22Rv1 (cell line): ENCODE data around the gene KRT6A.

ENCODE experiments used
- H3K27ac ChIP-seq: fragments of 450-650 bp; 2 replicates; pipeline ENCODE4 v1.5.1; 2017
- ZFX ChIP-seq: fragments of 450-650 bp; IDR thresholded peaks from 2 replicates; pipeline ENCODE4 v1.6.1; 2017; ENCODE audit warnings: antibody characterized with exemption, borderline replicate concordance
- TF ChIP-seq, protein P1 (sequence below): fragments of 450-650 bp; IDR thresholded peaks from 2 replicates; pipeline ENCODE4 v1.5.1; 2017; ENCODE audit warnings: mild to moderate bottlenecking

KRT6A gene

DNA sequence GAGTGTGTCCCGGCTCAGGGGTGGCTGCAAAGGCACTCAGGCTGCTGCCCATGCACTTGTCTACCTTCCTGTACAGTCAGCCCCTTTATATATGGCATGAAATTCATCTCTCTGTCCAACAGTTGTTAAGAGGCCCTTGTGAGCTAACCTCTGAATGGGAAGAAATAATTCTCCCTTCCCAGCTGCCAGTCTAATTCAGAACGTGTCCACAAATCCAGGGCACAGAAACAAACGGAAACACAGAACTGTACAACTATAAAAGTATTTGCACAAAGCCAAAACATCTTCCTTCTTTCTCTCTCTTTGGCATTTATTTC is 26.3 kb upstream of the KRT6A start:
- H3K27ac ChIP-seq = no peak overlapping the region
- TF ChIP-seq, protein P1, sequence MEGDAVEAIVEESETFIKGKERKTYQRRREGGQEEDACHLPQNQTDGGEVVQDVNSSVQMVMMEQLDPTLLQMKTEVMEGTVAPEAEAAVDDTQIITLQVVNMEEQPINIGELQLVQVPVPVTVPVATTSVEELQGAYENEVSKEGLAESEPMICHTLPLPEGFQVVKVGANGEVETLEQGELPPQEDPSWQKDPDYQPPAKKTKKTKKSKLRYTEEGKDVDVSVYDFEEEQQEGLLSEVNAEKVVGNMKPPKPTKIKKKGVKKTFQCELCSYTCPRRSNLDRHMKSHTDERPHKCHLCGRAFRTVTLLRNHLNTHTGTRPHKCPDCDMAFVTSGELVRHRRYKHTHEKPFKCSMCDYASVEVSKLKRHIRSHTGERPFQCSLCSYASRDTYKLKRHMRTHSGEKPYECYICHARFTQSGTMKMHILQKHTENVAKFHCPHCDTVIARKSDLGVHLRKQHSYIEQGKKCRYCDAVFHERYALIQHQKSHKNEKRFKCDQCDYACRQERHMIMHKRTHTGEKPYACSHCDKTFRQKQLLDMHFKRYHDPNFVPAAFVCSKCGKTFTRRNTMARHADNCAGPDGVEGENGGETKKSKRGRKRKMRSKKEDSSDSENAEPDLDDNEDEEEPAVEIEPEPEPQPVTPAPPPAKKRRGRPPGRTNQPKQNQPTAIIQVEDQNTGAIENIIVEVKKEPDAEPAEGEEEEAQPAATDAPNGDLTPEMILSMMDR = no peak
- no peak for TF ChIP-seq ZFX

DNA sequence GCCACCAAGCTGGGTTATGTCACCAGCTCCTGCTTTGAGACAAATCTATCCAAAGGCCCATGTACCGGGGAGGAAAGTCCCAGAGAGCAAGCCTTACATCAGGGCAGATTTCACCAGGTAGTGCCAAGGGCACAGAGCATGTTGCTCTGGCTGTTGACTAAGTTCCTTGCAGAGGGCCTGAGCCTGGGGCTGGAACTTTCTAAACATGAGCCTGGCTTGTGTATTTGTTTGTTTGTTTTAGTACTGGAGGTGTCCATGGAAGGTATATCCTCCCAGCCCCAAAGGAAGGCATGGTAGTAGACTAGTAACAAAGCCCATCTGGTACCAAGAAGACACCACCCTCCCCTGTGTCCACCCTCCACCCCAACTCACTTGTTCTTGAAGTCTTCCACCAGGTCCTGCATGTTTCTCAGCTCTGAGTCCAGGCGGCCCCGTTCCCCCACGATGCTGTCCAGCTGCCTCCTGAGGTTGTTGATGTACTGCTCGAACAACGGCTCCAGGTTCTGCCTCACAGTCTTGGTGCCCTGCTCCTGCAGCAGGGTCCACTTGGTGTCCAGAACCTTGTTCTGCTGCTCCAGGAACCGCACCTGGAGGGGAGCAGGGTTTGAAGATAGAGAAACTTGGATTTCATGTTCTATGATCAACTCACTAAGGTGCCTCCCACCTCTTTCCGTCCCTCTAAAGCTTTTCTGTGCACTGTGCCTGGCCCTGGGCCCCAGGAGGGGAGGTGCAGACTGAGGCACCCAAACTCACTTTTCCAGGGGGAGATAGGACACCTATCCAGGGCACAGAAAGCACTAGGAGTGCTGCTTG is 25.7 kb upstream of the KRT6A start:
- no peak overlapping the region for H3K27ac ChIP-seq
- TF ChIP-seq, protein P1 = no peak
- TF ChIP-seq ZFX = no peak

- TF ChIP-seq, protein P1 = no peak
- TF ChIP-seq ZFX = no peak
- H3K27ac ChIP-seq = no peak overlapping the region
Observed at GRCh38 chr12:52517888-52518287, 24.8 kb upstream of the KRT6A start.

DNA sequence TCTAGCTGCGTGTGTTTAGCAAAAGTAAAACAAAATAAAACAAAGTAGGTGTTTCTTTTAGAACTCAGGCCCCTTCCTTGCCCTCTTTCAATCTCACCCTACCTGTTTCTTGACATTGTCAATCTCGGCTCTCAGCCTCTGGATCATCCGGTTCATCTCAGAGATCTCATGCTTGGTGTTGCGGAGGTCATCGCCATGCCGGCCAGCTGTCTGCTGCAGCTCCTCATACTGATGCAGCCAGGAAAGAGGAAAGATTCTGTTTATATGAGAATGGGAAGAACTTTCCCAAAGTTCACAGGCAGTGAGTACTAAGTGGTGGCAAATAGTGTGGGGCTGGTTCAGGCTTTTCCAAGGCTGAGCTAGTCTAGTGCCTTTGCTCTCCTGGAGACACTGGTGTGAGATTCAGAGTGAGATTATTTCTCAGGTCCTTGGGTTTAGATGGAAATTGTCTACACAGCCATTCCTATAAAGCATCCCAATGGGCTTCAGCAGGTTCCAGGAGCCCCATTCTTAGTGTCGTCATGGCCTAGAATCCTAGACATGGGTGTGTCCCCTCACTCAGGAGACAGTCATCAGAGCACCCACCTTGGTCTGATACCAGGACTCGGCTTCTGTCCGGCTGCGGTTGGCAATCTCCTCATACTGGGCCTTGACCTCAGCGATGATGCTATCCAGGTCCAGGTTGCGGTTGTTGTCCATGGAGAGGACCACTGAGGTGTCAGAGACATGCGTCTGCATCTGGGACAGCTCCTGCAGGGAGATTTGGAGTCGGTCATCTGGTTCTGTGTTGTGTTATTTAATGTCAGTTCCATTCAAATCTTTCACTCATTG is 24.2 kb upstream of the KRT6A start:
- no peak overlapping the region for H3K27ac ChIP-seq
- no peak for TF ChIP-seq ZFX

DNA sequence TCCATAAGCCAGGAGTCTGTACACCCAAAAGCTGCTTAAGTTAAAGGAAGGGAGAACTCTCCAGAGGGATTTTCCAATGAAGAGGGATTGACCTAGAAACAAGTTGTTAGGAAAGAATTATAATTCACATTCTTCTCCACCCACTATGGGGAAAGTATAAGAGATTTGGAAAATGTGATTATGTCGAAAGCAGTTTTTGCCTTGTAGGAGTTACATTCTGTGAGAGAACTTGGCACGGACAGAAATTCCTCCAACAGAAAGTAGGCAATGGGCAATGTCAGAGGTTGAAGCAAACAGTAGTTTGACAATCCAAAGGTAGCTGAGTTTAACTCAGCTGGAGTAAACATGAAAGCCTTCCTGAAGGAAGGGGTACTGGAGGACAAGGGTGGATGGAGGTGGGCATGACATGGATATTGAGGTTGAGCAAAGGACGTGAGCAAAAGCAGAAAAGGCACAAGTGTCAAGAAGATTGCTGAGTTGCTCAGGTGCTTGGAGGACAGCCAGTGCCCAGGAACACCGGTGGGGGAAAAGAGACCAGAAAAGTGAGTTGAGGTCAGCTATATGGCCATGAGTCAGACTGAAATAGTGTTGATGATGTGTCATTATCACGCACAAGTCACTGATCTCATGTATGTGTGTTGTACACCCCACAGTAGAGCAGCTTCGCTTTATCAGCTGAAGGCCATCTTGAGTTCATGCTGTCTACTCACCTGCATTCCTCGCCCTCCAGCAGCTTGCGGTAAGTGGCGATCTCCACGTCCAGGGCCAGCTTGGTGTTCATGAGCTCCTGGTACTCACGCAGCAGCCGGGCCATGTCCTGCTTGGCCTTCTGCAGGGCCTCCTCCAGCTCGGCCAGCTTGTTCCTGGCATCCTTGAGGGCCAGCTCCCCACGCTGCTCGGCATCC is 23.1 kb upstream of the KRT6A start:
- H3K27ac ChIP-seq = no peak overlapping the region
- no peak for TF ChIP-seq ZFX
- TF ChIP-seq, protein P1 = no peak

DNA sequence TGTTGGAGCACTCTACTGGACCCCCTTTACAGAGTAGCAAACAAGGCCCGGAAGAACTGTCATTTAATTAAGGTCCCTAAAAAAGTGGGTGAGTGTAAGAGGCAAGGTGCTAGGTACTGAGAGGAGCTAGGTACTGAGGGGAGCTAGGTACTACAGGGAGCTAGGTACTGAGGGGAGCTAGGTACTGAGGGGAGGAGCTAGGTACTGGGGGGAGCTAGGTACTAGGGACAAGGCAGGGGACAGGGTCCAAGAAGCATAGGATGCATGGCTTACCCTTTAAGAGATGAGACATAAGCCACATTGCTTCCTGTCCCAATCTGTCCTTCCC is 22.2 kb upstream of the KRT6A start:
- TF ChIP-seq ZFX = no peak
- TF ChIP-seq, protein P1 = no peak
- H3K27ac ChIP-seq = no peak overlapping the region

DNA sequence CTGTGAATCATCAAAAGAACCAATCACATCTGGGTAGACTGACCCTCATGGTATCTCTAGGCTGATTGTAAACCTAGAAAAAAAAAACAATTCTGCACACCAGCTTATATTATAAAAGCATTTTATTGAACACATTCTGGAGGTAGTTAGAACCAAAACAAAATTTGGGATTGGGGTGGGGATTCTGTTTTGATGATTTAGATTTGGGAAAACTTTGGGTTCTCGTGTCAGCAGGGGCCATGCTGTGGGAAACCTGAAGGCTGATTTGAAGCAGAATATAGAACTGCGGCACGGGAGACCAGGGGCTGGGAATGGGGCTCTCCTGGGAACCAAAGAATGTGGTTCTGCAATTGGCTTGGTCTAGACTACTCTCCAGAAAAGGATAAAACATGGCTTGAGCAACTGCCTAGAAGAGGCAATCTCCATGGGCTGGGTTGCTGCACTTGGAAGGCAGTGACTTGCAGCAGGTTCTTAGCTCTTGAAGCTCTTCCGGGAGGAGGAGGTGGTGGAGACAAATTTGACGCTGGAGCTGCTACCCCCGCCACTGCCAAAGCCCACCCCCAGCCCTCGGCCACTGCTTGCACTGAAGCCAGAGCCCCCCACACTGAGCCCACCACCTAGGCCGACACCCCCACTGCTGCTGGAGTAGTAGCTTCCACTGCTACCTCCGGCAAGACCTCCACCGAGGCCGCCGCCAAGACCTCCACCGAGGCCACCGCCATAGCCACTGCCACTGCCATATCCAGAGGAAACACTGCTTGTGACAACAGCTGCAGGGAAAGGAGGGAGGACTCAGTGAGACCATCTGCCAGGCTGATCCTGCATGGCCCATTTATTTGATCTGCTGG is 21.6 kb upstream of the KRT6A start:
- no peak overlapping the region for H3K27ac ChIP-seq
- TF ChIP-seq, protein P1 = no peak
- no peak for TF ChIP-seq ZFX
